Right lung (tissue), 5 donors: ENCODE results near the gene ZNF438. TPM values are rescaled to one million over a fixed set of nuclear protein-coding genes. Genes with fewer than 3 reads are reported as not detected.

Experiments used
- DNase-seq, 2 donors: peaks; one replicate each; pipeline ENCODE4 v3.0.0-alpha.2; 2013
- polyA plus RNA-seq, 5 donors: library from polyadenylated mRNA; unstranded; fragments of 120-200 nt; gene quantifications; one replicate each; pipeline versions ENCODE4 v1.2.1 to v1.2.3, GENCODE V29; 2013; ENCODE audit warnings: inconsistent platforms in 1 of 5, low replicate concordance in 1 of 5; ENCODE audit not compliant: insufficient read length in 5 of 5, insufficient read depth in 1 of 5

ZNF438 gene
- polyA plus RNA-seq, 5 donors, result 9.9 to 12.4 (median 10.7) TPM

DNA sequence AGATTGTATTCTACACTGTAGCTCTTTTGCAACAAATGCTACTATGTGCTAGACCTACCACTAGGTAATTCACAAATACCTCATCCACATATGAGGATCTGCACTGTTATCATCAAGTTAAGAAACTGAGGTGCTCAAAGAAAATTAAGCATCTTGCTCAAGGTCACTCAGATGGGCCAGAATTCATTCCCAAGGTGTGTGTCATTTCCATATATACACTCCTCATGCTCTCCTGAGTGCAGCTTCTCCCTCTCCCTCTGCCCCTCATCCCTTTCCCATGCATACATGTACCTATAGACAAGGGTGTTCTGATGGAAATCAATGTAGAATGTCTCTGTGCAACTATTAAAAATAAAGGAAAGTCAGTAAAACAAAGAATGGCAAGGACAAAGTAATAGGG lies 146.2 kb downstream of the ZNF438 start:
- DNase-seq, result no peak

DNA sequence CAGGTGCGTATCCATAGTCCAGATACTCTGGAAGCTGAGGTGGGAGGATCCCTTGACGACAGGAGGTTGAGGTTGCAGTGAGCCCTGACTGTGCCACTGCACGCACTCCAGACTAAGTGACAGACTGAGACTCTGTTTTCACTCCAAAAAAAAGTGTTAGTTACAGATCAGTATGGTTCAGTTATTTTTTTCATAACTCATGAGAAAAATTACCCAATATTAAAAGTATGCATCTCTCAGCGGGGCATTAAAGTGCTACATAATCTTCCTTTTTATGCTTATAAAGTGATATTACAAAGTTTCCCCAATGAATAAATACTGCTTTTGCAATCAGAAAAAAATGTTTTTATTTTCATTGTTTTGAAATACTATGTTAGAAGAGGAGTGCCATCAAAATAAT lies 147.9 kb downstream of the ZNF438 start:
- DNase-seq, result no peak

DNA sequence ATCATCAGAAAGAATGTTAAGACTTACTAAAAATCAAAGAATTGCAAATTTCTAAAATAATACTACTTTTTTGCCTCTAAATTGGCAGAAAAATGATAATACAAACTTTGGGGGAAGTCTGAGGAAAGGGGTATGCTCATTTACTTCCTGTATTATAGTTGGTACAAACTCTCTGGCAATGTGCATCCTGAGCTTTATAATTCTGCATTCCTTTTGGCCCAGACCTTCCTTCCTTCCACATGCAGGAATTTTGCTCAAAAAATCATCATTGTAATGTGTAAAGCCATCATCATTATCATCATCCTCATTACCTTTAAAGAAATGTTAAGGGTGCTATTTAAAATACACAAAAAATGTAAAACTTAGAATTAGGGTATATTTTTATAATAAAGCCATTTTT lies 148.5 kb downstream of the ZNF438 start:
- no peak for DNase-seq

DNA sequence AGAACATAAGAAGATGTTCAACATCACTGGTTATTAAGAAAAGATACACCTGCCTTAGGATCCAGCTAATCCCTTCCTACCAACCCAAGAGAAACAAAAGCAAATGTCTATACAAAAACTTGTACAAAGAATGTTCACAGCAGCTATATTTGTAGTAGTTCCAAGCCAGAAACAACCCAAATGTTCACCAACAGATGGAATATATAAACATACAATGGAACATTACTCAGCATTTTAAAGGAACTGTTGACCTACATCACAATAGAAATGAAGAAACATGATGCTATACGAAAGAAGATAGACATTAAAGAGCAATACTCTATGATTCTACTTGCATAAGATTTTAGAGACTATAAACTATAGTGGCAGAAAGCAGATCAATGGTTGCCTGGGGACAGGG lies 149.4 kb downstream of the ZNF438 start:
- no peak for DNase-seq

DNA sequence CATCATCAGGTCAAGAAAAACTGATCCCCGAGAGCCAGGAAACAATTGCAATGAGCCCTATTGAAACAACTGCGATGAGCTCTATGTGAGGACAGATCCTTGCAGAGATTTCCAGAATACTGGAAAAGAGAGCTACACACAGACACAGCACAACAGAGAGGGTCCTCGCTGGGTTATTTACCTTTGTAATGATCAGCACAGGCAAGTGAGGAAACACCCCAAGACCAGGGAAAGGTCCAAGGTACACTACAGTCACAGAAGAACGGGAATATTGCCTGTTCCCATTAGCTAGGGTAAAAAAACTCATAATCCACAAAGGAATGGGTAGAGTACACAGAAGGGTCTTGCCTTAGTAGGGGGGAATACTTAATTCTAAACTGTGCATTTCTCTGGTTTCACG lies 152.7 kb downstream of the ZNF438 start:
- DNase-seq, result no peak

DNA sequence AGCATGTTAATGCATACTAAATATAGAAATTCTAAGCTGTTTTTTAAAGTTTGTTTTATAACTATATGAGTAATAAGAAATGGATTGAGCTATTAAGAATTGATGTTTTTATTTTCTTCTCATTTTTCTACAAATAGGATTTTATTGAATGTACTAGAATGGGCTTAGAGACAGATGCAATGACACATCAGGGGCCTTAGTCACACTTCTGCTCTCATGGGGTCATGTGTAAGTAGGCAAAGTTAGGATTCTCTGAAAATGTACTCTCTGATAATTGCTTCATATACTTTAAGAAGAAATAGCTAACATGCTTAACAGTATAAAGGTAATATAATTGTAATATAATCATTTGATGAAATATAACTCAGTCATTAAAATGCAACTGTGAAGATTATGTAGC lies 154.6 kb downstream of the ZNF438 start:
- DNase-seq, result no peak

DNA sequence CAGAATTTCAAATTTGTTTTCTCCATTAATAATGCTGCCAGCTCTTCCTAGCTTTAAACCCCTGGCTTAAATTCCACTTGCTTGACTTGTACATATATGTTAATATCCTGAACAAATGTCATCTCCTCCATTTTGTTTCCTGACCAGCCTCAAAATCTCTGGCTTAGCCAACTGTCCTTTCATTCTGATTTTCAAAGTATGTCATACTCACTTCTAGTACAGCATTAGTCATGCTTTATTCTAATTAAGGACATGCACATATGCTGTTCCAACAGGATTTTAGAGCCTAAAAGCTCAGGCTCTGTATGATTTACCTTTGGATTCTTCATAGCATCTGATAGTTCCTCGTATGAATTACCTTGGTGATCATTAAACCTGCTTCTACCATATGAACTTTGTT lies 158.3 kb downstream of the ZNF438 start:
- DNase-seq, result no peak

DNA sequence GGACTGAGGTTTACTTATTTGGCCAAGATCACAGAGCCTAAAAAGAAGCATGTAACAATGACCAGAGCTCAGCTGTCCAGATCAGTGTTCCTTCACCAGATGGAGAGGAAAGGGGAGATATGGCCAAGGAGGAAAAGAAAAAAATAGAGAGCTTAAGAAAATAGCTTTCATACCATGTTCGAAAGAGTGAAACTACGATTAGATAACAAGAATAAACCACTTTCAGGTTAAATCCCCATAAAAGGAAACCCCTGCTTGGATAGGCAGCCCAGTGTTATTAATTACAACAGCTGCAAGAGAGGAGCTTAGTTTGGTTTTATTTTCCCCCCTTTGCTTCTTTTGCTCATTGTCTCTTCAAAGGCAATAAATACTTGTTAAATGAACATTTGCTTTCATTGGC lies 160.8 kb downstream of the ZNF438 start:
- no peak for DNase-seq

DNA sequence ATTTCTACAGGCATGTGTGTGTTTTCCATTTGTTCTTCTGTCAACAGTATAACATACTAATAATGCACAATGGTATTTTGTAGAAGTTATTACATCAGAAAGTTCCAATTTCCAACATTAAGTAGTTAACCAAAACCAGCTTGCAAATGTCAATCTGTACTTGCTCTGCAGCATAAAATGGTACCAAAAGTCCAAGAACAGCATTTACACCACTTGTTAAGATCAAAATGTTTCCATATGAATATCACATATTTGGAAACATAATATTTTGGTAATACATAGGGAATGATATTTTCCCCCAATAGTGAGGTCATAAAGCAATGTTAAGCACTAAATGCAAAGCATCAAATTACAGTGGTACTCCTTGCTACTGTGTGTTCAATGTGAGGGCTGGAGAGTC lies 162.1 kb downstream of the ZNF438 start:
- no peak for DNase-seq

DNA sequence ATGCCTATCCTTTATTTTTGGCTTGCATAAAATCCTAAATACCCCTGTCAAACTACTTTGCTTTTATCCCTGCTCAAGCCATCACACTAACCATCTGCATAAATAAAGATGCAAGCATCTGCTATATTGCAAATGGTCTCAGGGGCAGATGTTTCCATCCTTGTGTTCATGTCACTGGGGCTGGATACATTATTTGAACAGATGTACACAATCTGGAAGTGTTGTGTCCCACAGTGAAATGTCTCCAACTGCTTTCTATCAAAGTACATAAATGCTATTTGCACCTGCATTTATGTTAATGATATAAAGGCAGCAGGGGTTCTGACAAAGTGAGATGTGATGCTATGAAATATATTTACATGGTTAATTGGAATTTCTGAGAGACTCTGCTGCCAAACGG lies 163.1 kb downstream of the ZNF438 start:
- DNase-seq, result no peak

DNA sequence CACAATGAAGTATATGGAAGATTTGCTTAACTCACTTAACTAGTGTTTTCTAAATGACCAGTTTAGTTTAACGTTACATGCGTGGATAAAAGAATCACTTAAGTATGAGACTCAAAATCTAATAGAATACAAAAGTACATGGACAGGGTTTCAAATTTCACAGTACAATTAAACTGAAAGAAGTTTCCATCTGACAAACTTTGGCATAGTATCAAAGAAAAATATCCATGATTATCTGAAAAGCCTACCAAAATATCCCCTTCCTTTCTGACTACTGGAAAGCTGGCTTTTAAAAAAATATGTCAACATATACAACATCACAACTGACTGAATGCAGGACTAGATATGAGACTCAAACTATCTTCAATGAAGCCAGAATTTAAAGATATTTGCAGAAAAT lies 164.8 kb downstream of the ZNF438 start:
- DNase-seq, result no peak

DNA sequence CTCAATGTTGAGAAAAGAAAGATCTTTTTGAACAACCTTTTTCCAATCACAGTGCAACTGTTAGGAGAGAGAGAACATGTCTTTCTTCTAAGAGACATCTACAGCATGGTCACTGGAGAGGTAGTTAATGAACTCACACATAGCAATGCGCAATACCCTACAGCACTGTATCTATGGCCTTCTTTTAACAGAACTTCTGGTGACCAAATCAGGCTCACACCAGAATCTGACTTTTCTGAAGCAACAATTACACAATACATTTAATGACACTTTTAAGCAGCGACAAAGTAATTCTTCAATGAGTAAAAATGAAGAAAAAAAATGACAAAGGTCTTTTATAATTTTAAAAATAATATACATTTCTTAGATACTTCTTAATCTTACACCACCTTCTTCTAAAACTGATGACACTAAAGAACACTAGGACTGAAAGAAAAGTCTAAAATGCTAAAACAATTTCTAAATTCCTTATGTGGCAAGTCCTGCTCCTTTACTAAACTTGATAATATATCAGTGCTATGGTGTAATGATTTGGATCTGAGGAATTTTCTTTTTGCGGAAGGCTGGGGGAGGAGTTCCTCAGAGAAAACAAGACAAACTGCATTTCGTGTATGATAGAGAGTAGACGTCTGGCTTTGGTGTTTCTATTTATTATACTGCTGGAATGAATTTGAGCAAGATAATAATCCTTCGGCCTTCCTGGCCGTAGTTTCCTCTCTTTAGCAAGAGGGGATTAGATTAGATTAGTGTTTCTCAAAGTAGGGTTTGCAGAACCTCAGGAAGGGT lies 166.3 kb downstream of the ZNF438 start:
- DNase-seq, result no peak

DNA sequence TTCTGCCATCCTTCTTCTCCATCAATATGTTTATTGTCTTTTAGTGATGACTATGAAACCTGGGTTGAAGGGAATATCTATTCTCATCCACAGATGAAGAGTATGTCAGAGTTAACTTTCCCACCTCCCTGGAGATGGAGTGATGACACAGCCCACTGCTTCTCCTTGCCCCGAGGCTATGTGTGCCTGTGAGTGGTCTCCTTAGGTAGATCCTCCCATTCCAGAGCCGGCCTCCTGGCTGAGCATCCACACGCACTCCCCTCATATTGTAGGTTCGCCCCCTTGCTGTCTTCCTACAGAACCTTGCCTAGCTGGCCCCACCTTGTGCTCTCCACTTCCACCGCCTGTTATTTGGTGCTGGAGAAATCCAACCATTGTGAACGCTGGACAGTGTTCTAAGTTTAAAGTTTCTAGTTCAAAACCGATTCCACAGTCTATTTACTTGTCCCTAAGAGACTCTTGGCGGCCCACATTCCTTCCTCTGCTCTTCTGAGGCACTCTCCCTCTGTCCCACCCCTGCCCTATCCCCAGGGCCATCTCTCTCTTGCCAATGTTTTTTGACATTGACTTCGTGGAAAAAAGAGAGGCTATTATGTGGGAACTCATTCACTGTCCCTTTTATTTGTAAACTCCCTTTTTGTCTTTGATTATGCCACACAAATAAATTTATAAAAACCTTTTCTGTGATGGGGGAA lies 168.0 kb downstream of the ZNF438 start:
- DNase-seq, result no peak

DNA sequence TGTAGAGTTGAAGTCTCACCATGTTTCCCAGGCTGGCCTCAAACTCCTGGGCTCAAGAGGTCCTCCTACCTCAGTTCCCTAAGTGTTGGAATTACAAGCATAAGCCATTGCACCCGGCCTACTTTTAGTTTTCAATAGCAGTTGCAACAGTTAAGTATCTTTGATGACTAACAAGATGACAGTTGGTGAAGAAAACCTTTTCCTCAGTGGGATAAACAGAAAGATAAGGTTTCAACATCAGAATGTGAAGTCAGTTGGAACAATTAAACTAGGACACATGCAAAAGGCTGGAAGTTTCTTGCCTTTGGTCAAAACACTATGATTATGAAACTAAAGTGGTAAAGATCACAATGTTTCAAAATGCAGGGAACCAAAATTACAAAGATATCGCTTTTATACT lies 169.2 kb downstream of the ZNF438 start:
- DNase-seq, result no peak

DNA sequence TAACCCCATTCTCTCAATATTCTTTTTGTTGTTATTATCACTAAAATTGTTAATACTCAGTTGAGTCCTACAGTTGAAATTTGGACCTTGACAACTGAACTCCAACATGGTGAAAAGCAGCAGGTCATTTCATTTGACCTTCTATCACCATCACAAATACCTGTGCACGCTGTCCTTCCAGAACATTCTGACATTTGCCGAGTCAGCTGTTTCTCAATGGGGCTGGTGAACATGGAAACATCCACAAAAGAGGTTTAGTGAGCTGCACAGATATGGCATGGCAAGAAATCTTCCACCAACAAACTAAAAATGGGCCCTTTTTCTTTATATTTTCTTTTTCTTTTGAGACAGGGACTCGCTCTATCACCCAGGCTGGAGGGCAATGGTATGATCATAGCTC lies 169.7 kb downstream of the ZNF438 start:
- DNase-seq, result no peak

DNA sequence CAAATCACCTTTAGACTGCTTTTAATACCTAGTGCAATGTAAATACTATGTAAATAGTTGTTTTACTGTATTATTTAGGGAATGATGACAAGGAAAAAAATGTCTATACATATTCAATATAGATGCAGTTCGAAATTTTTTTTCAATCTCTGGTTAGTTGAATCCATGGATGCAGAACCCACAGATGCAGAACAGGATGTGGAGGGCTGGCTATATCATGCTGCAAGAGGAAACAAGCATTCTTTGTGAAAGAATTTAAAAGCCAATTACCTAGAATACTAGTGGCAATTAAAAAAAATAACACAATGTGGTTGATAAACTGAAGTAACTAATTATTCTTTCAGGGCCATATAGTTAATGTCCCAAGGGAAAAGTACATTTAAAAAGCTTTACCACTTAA lies 170.4 kb downstream of the ZNF438 start:
- DNase-seq, result no peak

DNA sequence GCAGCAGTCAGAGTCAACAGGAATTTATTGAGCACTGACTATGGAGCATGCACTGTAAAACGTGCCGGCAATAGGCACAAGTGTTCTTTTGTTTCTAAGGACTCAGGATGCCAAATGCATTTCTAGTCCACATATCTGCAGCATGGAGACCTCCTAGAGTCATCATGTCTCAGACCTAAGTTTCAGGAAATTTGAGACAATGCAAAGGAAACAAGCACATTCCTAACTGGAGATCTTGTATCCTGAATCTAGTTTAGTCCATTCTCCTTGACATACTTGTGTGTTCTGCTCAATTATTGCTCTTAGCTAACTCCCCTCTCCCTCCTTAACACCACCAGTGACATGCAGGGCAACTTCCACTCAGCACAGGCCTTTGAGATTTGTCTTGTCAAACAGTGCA lies 173.2 kb downstream of the ZNF438 start:
- no peak for DNase-seq

DNA sequence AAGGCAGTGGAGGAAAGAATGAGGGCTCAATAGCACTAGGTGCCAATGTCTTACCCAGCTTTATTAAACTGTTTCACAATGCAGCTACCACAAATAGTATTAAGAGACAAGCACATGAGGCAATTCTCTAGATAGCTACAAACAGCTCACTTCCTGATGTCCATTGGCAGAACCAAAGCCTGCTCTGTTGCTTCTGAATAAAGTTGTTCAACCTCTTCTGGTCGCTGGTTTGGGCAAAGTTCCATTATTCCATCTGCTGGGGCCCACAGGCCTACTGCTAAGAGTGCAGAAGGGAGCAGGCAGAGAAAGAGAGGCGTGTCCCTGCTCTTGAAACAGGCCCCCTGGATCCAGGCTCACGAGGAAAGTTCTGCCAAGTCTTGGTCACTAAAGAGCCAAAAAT lies 173.9 kb downstream of the ZNF438 start:
- DNase-seq, result peak; percentile 45 to 54

DNA sequence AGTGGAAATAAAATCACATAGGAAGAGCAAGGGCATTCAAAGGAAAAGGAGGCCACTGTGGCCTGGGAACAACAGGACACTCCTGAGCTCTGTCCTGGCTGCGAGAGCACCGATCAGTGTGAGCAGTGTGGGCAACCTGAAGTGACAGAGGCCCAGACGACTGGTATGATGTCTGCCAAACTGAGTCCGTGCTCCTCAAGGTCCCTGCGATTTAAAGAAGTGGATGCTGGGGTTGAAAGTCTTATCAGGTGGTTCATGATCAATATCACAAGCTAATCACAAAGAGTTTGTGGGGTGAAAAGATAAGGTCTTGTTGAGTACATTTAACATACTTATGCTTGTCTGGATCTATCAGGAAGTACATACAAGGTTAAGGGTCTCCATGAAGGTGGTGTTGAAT lies 176.5 kb downstream of the ZNF438 start:
- DNase-seq, result no peak

DNA sequence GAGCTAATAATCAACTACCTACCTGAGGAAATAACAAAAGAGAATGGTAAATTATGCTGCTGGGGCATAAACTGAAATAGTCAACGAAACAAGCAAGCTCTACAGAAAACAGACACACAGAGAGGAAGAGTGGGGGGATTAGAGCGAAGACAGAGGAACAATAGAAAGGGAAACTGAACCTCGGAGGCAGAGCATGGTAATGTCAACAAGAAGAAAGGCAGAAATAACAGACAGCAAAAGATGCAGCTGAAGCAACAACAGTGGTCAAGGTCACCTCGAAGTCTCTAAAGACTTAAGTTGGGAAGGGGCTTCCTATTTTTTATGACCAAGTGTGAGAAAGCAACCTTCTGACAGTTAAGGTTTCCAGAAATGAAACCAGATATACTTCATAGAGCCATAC lies 177.0 kb downstream of the ZNF438 start:
- DNase-seq, result no peak

DNA sequence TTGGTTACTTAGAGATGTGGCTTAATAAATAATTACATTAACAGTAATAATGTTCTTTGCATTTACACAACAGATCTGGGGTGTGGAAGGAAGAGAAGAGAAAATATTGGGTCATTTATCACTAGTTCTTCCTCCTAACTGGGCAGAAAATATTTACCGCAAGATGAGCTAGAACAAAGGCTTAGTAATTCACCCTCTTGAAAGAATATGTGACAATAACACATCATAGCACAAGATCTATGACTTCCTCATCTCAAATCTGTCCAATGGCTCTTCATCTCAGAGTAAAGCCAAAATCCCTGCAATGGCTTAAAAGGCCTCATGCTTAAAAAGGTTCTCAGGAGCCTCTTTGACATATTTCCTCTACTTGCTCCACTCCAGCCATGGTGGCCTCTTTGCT lies 178.6 kb downstream of the ZNF438 start:
- DNase-seq, result no peak

DNA sequence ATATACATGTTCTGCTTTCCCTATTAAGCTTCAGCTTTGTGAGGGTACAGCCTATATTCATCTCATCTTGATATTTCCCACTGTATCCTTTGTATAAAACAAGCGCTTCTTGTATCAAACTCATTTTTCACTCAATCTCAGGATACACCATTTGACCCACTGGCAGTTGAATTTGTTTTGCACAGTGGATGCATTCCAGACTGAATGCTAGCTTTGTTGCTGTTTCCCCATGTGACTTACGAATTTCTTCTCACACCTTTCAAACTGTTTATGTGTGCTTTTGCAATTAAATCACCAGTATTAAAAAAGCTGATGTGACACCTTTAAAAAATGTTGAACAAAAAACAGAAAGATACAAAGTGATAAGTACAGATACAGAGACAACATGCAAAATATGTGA lies 180.9 kb downstream of the ZNF438 start:
- DNase-seq, result no peak

DNA sequence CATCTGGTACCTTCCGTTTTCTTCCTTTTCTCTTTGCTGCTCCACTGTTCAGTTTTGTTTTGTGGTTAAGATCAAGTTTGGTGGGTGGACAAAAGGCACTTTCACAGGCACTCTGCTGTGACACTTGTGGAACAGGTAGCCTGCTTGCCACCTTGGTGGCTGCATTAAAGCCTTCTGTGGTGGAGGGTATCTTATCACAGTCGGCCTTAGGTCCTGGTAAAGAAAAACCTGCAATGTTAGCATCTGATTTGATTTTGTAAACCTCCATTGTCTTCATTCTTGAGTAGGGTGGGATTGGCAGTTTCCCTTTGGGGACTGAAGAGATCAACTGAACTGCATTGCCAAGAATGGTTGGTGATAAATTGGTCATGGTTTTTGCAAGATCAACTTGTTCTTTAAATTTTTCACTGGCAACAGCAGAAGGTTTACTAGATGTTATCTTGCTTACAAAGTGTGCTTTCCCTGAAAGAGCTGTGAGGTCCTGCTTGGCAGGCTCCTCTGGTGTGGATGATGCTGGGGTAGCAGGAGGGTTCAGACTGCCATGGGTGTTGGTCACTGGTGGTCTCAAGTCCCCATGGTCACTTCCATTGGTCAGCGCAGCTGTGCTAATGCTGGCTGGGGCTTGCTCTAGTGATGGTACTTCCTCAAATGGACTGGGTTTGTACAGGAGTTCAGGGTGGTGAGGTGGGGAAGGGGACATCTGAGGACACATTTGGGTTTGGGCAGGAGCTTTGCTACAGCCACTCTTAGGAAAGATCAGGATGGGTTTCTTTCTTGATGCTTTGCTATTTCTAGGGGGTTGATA lies 182.2 kb downstream of the ZNF438 start:
- no peak for DNase-seq
